Adrenal gland (tissue), 5 donors: ENCODE measurements around the gene SOX13.

Source experiments
- CTCF ChIP-seq, 6 experiments: fragments of 450-650 bp in 4 of 6; fragments of 200-600 bp in 2 of 6; sonication (generic) in 1 of 6; IDR thresholded peaks; 1 replicate in 5 of 6; 2 replicates in 1 of 6; pipeline versions ENCODE4 v1.5.1 to v1.8.0; 2016 to 2021; ENCODE audit warnings: antibody characterized with exemption in 6 of 6, mild to moderate bottlenecking in 2 of 6, moderate library complexity in 1 of 6
- POLR2A ChIP-seq, 2 donors: fragments of 450-650 bp; IDR thresholded peaks; one replicate each; pipeline ENCODE4 v1.6.1; 2017; ENCODE audit warnings: antibody characterized with exemption in 2 of 2, mild to moderate bottlenecking in 2 of 2, moderate library complexity in 1 of 2
- donor health status: DM: no; HTN: no; CAD: no.

GRCh38 chr1:204172404-204173029 is 99.6 kb downstream of the SOX13 start:
- TF ChIP-seq CTCF (IDR thresholded peaks at IDR 0.05) (no peak), POLR2A (IDR thresholded peaks at IDR 0.05) (no peak)
